Ovary (tissue), 3 donors: ENCODE results near the gene CYP27C1.

Experiments used
- EP300 ChIP-seq: sonication (generic); formaldehyde crosslinking; IDR thresholded peaks from one replicate; pipeline ENCODE4 v1.6.1; 2017; ENCODE audit warnings: antibody characterized with exemption
- POLR2A ChIP-seq: fragments of 450-650 bp; IDR thresholded peaks from one replicate; pipeline ENCODE4 v1.6.1; 2017; ENCODE audit warnings: antibody characterized with exemption, mild to moderate bottlenecking, moderate library complexity
- TF ChIP-seq, protein P1 (sequence below), 3 donors: fragments of 450-650 bp in 2 of 3; fragments of 200-600 bp in 1 of 3; IDR thresholded peaks; one replicate each; pipeline versions ENCODE4 v1.5.1 to v1.8.0; 2016 to 2022; ENCODE audit warnings: antibody characterized with exemption in 3 of 3, mild to moderate bottlenecking in 1 of 3
- donor health status: DM: no; HTN: no; CAD: no.

GRCh38 chr2:127197475-127198385 lies 22.4 kb downstream of the CYP27C1 start:
- TF ChIP-seq, protein P1, sequence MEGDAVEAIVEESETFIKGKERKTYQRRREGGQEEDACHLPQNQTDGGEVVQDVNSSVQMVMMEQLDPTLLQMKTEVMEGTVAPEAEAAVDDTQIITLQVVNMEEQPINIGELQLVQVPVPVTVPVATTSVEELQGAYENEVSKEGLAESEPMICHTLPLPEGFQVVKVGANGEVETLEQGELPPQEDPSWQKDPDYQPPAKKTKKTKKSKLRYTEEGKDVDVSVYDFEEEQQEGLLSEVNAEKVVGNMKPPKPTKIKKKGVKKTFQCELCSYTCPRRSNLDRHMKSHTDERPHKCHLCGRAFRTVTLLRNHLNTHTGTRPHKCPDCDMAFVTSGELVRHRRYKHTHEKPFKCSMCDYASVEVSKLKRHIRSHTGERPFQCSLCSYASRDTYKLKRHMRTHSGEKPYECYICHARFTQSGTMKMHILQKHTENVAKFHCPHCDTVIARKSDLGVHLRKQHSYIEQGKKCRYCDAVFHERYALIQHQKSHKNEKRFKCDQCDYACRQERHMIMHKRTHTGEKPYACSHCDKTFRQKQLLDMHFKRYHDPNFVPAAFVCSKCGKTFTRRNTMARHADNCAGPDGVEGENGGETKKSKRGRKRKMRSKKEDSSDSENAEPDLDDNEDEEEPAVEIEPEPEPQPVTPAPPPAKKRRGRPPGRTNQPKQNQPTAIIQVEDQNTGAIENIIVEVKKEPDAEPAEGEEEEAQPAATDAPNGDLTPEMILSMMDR (IDR thresholded peaks at IDR 0.05) = peak in 1 of 3 donors; percentile 25
- TF ChIP-seq EP300 = no peak
- no peak for TF ChIP-seq POLR2A
